ENCODE results near the gene CRADD.

The CRADD gene

DNA sequence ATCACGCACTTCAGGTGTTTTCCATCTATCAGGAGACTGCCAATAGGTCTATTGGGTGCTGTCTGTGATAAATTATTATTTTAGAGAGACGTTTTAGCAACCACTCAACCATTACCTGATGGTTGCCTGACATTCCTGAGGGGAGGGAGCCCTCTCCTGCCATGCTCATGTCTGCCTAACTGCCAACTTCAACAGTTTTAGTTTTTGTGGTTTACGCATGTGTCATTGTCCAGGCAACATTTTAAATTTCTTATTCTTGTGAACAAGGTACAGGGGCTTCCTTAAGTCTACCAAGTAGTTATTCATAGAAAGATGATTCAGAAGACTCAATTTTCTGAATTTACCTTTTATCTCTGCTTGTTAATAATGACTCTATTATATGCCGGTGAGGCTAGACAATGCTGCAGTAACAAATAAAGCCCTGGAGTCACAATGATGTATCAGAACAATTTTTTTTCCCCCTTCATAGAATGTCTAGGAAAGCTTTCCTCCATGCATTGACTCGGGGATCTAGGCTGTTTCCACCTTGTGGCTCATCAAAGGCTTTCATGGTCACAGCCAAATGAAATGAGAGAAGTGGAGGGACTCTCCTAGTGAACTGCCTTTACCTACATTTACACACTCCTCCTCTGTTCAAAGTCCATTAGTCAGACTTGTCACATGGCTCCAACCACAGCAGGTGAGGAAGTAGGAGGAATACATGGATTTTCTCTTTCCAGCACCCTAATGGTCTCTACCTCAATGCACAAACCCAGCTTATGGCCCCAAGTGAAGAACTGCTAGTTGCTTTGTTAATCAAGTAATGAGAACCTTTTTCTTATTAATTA, 225.8 kb downstream of the CRADD start:
- TF ChIP-seq, protein P1, sequence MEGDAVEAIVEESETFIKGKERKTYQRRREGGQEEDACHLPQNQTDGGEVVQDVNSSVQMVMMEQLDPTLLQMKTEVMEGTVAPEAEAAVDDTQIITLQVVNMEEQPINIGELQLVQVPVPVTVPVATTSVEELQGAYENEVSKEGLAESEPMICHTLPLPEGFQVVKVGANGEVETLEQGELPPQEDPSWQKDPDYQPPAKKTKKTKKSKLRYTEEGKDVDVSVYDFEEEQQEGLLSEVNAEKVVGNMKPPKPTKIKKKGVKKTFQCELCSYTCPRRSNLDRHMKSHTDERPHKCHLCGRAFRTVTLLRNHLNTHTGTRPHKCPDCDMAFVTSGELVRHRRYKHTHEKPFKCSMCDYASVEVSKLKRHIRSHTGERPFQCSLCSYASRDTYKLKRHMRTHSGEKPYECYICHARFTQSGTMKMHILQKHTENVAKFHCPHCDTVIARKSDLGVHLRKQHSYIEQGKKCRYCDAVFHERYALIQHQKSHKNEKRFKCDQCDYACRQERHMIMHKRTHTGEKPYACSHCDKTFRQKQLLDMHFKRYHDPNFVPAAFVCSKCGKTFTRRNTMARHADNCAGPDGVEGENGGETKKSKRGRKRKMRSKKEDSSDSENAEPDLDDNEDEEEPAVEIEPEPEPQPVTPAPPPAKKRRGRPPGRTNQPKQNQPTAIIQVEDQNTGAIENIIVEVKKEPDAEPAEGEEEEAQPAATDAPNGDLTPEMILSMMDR (IDR thresholded peaks at IDR 0.05) = no peak

DNA sequence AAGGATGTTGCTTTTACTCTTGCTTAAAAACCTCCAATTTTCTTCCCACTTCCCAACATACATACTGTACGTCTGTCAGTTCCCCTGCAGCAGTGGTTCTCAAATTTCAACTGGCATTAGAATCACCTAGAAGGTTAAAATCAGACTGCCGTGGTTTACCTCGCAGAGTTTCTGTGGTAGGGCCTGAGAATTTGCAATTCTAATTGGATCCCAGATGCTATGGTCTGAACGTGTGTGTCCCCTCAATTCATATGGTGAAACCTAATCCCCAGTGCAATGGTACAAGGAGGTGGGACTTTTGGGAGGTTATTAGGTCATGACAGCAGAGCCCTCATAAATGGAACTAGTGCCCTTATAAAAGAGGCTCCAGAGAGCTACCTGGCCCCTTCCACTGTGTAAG, 226.9 kb downstream of the CRADD start:
- TF ChIP-seq, protein P1 (IDR thresholded peaks at IDR 0.05) = no peak

DNA sequence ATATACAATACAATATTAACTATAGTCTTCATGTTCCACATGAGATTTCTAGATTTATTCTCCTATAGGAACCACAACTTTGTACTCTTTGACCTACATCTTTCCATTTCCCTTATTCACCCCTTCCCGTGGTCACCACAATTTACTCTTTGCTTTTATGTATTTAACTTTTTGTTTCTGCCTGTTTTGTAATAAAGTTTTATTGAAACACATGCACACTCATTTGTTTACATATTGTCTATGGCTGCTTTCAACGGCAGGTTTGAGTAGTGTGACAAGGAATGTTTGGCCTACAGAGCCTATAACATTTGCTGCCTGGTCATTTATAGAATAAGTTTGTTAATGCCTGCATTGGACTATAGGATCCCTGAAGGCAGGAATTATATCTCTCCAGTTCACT, 231.1 kb downstream of the CRADD start:
- TF ChIP-seq, protein P1 (IDR thresholded peaks at IDR 0.05) = no peak

DNA sequence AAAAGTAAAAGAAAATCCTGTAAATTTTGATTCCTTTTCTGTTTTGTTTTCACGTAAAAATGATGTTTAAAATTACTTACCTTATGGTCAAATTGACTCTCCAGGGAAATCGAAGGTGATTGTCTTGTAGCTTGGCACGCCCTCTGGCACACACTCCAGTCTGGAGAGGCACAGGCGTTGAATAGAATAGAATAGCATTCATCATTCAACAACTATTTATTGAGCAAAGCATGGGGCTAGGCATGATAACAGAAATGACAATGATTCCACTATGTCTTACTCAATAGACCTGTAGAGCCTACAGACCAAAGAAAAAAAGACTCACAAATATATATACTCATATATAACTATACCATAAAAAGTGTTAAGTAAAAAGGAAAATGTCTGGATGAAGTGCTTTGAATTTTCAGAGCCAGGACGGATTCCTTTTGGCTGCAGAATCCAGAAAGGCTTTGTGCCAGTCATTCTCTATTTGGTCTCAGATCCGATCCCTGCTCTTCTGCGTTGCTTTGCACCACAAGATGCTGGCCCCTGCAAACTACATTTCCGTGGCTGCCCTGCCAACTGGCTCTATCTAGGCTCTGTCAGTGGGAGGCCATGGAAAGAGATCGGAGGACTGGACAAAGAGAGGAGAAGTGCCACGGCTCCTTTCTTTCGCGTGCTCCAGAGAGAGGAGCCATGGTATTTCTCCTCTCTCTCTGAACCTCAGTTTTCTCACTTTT, 231.8 kb downstream of the CRADD start:
- TF ChIP-seq, protein P1 (IDR thresholded peaks at IDR 0.05) = no peak

DNA sequence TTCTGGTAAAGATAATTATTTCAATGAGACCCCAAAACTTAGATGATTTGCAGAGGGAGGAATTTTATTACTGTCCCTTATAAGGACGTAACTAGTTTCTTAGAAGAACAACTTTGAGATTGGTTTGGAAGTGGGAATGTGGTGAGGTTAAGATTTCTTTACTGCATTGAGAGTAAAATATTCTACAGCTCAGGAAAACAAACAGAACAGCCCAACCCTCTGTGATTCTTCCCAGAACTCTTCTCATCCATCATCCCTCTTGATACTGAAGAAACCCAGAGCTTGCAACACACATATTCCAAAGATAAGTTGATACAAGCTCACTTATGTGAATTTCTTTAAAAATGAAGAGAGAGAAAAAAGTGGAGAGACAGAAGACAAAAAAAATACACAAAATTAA, 234.2 kb downstream of the CRADD start:
- TF ChIP-seq, protein P1 (IDR thresholded peaks at IDR 0.05) = no peak

DNA sequence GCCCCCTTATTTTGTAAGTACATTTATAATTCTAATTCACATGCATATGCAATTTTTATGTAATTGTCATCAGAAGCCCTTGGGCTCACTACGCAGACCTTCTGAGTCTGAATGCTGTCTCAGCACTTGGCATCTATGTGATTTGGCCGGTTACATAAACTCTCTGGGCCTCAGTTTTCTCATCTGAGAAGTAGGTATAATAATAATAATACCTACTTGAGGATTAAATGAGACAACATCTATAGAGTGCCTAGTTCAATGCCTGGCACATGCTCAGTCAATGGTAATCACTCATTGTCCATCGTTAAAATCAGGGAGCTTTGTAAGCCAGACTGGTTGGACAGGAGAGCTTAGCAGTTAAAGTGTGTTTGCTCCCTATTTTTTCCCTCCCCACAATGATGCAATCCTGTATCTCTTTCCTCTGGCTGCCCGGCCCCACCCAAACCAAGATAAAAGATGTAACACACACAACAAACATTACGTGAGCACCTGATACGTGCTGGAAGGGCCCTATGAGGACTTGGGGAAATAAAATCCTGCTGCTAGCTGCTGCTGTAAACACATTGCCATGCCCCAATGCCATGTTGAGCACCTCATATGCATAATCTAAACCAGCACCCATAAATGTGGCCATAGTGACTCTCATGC, 235.0 kb downstream of the CRADD start:
- TF ChIP-seq, protein P1 (IDR thresholded peaks at IDR 0.05) = no peak

DNA sequence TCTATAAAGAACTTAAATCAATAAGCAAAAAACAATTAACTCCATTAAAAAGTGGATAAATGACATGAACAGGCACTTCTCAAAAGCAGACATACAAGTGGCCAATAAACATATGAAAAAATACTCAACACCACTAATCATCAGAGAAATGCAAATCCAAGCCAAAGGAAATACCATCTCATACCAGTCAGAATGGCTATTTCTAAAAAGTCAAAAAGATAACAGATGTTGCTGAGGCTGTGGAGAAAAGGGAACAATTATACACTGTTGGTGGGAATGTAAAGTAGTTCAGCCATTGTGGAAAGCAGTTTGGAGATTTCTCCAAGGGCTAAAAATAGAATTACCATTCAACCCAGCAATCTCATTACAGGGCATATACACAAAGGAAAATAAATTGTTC, 236.7 kb downstream of the CRADD start:
- TF ChIP-seq, protein P1 (IDR thresholded peaks at IDR 0.05) = no peak
